K562 treated with DMSO at 1 percent for 48 hours (cell line): ENCODE data around the gene THBS4. TPM values are rescaled to one million over a fixed set of nuclear protein-coding genes. Genes with fewer than 3 reads are reported as not detected.

Experiments
- total RNA-seq: library from RNA; unstranded; fragments of 300-600 nt; gene quantifications from 2 replicates; pipeline ENCODE4 v1.2.3, GENCODE V29; 2022; ENCODE audit warnings: low replicate concordance; ENCODE audit errors: extremely low read depth

The THBS4 gene
- total RNA-seq = not detected in 2 replicates

GRCh38 chr5:80034962-80035821 is at the start of gene THBS4:
Gene THBS4 (plus strand): TSS chr5:80035348. CDS start chr5:80035538, 190 bp downstream.

GRCh38 chr5:79990598-79991507 is 44.3 kb upstream of the THBS4 start, which contains the start of gene MTX3:
Gene MTX3 (minus strand): TSS chr5:79991262. CDS start chr5:79991238, 24 bp downstream.

Other genes starting within 250 kb of the THBS4 start
- gene MTX3, start 44.1 kb upstream of the THBS4 start, total RNA-seq = not detected in 2 replicates
- not detected in 2 replicates for gene SERINC5, start 220.7 kb downstream of the THBS4 start, total RNA-seq